ENCODE results near the gene SERPIND1. TPM values are rescaled to one million over a fixed set of nuclear protein-coding genes. Genes with fewer than 3 reads are reported as not detected.

The SERPIND1 gene
- total RNA-seq (not detected), polyA plus RNA-seq (ENCODE audit: insufficient read depth, low read depth, low replicate concordance) (not detected)
- long read RNA-seq, donor 1, partial matches to known transcripts, result 0 of 1 reads
- long read RNA-seq, donor 1, other reads (novel, unspliced or antisense), result 0 of 1 reads
- long read RNA-seq, donor 2, partial matches to known transcripts, result 0 of 2 reads
- long read RNA-seq, donor 2, other reads (novel, unspliced or antisense), result 0 of 2 reads
- long read RNA-seq, donor 3, partial matches to known transcripts, result 0 of 8 reads
- long read RNA-seq, donor 3, other reads (novel, unspliced or antisense), result 0 of 8 reads
- long read RNA-seq, donor 4, partial matches to known transcripts, result 0 of 1 reads
- long read RNA-seq, donor 4, other reads (novel, unspliced or antisense), result 0 of 1 reads
- long read RNA-seq, donor 5, result 0 reads
- long read RNA-seq, donor 6, partial matches to known transcripts, result 0 of 1 reads
- long read RNA-seq, donor 6, other reads (novel, unspliced or antisense), result 0 of 1 reads
- long read RNA-seq, donor 7, partial matches to known transcripts, result 0 of 1 reads
- long read RNA-seq, donor 7, other reads (novel, unspliced or antisense), result 1 of 1 reads
- long read RNA-seq, donor 8, partial matches to known transcripts, result 0 of 2 reads
- long read RNA-seq, donor 8, other reads (novel, unspliced or antisense), result 0 of 2 reads
- long read RNA-seq, donor 9, partial matches to known transcripts, result 6 of 7 reads
- long read RNA-seq, donor 9, other reads (novel, unspliced or antisense), result 0 of 7 reads
- long read RNA-seq, donor 10, result 0 reads

DNA sequence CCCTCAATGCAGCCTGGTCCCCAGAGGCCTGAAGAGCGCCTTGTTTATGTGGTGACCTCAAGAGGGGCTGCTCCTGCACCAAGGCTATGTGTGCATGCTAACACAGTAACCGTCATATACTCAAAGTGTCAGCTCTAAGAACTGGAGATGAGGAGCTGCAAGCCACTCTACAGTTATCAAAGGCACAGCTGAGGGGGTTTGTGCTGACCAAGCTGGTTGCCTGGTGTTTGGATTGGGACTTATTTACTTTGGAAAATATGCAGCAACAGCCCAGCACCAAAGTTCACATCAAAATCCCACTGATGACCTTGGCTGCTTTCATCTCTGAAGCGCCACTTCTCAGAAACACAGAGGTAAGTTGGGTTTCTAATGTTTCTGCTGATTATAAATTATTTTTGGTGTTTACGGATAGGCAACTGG, at the start of gene SERPIND1:
SERPIND1 (plus strand) TSS at position 321 of the 420 bp plus-strand sequence. CDS start 5,200 bp downstream, outside the sequence.
- H3K4me1 ChIP-seq (ENCODE audit: control insufficient read depth in 2 of 3, insufficient read depth in 2 of 3, low read depth in 1 of 3, low read length in 3 of 3), result no peaks in the 10 kb centered on the region
- intact Hi-C loops (cut with DNase I), result no loop called here
- H3K27me3 ChIP-seq (ENCODE audit: control insufficient read depth, insufficient read depth, low read length), result no peaks in the 10 kb centered on the region
- DNase-seq (no peak), FAIRE-seq (no peak)
- H3K9ac ChIP-seq (ENCODE audit: low read length in 3 of 3), result no peak within 1 kb of the TSS
- H3K9me3 ChIP-seq (ENCODE audit: control insufficient read depth in 2 of 3, insufficient read depth in 1 of 3, low read length in 3 of 3), result no peaks in the 10 kb centered on the region
- H3K27ac ChIP-seq (ENCODE audit: low read depth in 2 of 2, low read length in 2 of 2), result no peak within 1 kb of the TSS
- TF ChIP-seq CTCF (IDR thresholded peaks at IDR 0.05; ENCODE audit: borderline replicate concordance, extremely low read depth, insufficient read depth), result no peak
- peaks cover 0 to 7% (median 3%) of the 10 kb centered on the region in 3 donors for H3K36me3 ChIP-seq (ENCODE audit: control insufficient read depth in 2 of 3, insufficient read depth in 3 of 3, low read length in 3 of 3)
- no peak within 1 kb of the TSS for H3K4me3 ChIP-seq (ENCODE audit: low read length in 3 of 3)

- Histone ChIP-seq H3K9ac (ENCODE audit: low read length in 3 of 3) (no peak overlapping the region), H3K4me1 (ENCODE audit: control insufficient read depth in 2 of 3, insufficient read depth in 2 of 3, low read depth in 1 of 3, low read length in 3 of 3) (no peaks in the 10 kb centered on the region), H3K27ac (ENCODE audit: low read depth in 2 of 2, low read length in 2 of 2) (no peak overlapping the region), H3K36me3 (ENCODE audit: control insufficient read depth in 2 of 3, insufficient read depth in 3 of 3, low read length in 3 of 3) (peaks cover 0 to 39% (median 20%) of the 10 kb centered on the region in 3 donors), H3K4me3 (ENCODE audit: low read length in 3 of 3) (no peak overlapping the region), H3K9me3 (ENCODE audit: control insufficient read depth in 2 of 3, insufficient read depth in 1 of 3, low read length in 3 of 3) (no peaks in the 10 kb centered on the region), H3K27me3 (ENCODE audit: control insufficient read depth, insufficient read depth, low read length) (no peaks in the 10 kb centered on the region)
- intact Hi-C loops (cut with DNase I), result no loop called here
- FAIRE-seq (no peak), DNase-seq (peak in 1 of 5 donors; percentile 19)
- TF ChIP-seq CTCF (IDR thresholded peaks at IDR 0.05; ENCODE audit: borderline replicate concordance, extremely low read depth, insufficient read depth), result no peak
Measured at GRCh38 chr22:20724676-20725454, 49.0 kb upstream of the SERPIND1 start.

DNA sequence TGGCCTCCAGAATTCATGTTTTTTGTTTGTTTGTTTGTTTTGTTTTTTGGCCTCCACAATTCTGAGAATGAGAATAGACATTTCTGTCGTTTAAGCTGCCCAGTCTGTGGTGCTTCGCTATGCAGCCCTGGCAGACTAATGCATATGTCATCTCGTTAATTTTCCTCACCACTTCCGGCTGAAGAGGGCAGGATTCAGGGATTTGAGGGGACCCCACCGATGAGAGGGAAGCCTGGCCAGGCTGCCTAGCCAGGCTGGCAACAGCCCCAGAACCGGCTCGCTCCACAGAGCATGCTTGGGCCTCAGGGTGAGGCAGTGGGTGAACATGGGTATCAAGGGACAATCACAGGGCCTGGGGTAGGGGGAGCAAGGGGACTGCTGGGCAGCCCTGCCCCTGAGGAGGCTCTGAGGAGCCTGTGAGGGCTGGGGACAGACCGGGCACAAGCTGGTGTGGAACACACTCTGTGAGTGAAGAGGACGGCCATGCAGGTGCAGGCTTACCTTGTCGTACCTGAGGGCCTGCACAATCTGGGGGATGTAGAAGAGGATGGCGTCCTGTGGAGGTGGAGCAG, 47.8 kb upstream of the SERPIND1 start:
- TF ChIP-seq CTCF (IDR thresholded peaks at IDR 0.05; ENCODE audit: borderline replicate concordance, extremely low read depth, insufficient read depth), result no peak
- no peaks in the 10 kb centered on the region for H3K27me3 ChIP-seq (ENCODE audit: control insufficient read depth, insufficient read depth, low read length)
- FAIRE-seq (no peak), DNase-seq (peak in 1 of 5 donors; percentile 49)
- H3K27ac ChIP-seq (ENCODE audit: low read depth in 2 of 2, low read length in 2 of 2), result no peak overlapping the region
- H3K36me3 ChIP-seq (ENCODE audit: control insufficient read depth in 2 of 3, insufficient read depth in 3 of 3, low read length in 3 of 3), result peaks cover 0 to 36% (median 20%) of the 10 kb centered on the region in 3 donors
- no peaks in the 10 kb centered on the region for H3K4me1 ChIP-seq (ENCODE audit: control insufficient read depth in 2 of 3, insufficient read depth in 2 of 3, low read depth in 1 of 3, low read length in 3 of 3)
- H3K9ac ChIP-seq (ENCODE audit: low read length in 3 of 3), result no peak overlapping the region
- intact Hi-C loops (cut with DNase I), result no loop called here
- H3K9me3 ChIP-seq (ENCODE audit: control insufficient read depth in 2 of 3, insufficient read depth in 1 of 3, low read length in 3 of 3), result no peaks in the 10 kb centered on the region
- H3K4me3 ChIP-seq (ENCODE audit: low read length in 3 of 3), result no peak overlapping the region
